ENCODE results near the gene KLK14.

- TF ChIP-seq CTCF (IDR thresholded peaks at IDR 0.05) (no peak), POLR2A (IDR thresholded peaks at IDR 0.05) (no peak)
These were observed at the start of gene KLK14 for GRCh38 chr19:51082611-51083010.
